LNCAP (cell line): ENCODE results near the gene OTOR.
A peak's percentile ranks its signal among the peaks of the same experiment; 100 is the strongest.

Experiments
- CTCF ChIP-seq: fragments of 450-650 bp; IDR thresholded peaks from 2 replicates; pipeline ENCODE4 v1.5.1; 2017; ENCODE audit warnings: mild to moderate bottlenecking

Gene OTOR

GRCh38 chr20:16748308-16748900 lies at the start of gene OTOR:
Gene OTOR, plus strand, starts transcription at chr20:16748358. Its CDS starts 44 bp downstream, at chr20:16748402.
- no peak for TF ChIP-seq CTCF

- TF ChIP-seq CTCF, result no peak
These were observed 48.9 kb upstream of the OTOR start for GRCh38 chr20:16699293-16699692.

- TF ChIP-seq CTCF, result peak; percentile 51
These were observed 46.9 kb upstream of the OTOR start for GRCh38 chr20:16701296-16701695.

GRCh38 chr20:16703570-16703969 lies 44.6 kb upstream of the OTOR start:
- no peak for TF ChIP-seq CTCF

GRCh38 chr20:16707674-16708073 lies 40.5 kb upstream of the OTOR start:
- TF ChIP-seq CTCF, result no peak

- TF ChIP-seq CTCF, result no peak
These were observed 39.6 kb upstream of the OTOR start for GRCh38 chr20:16708602-16709001.

GRCh38 chr20:16709017-16709416 lies 39.1 kb upstream of the OTOR start:
- no peak for TF ChIP-seq CTCF

GRCh38 chr20:16710781-16711180 lies 37.4 kb upstream of the OTOR start:
- TF ChIP-seq CTCF, result no peak
